Esophagus (tissue), 2 donors: ENCODE results near the gene HSPA14. TPM values are rescaled to one million over a fixed set of nuclear protein-coding genes. Genes with fewer than 3 reads are reported as not detected.
"Not testable (repeated sequence)": the region's sequence is repeated elsewhere in the genome, so short reads cannot be mapped to it uniquely, and the experiment has no call there.

Experiments
- H3K27ac ChIP-seq, 2 donors: one replicate each; pipeline ENCODE4 v1.5.1; 2013; ENCODE audit warnings: low read depth in 2 of 2, mild to moderate bottlenecking in 2 of 2, inconsistent platforms in 1 of 2, low read length in 1 of 2, moderate library complexity in 1 of 2
- H3K27me3 ChIP-seq, 2 donors: one replicate each; pipeline ENCODE4 v1.6.1; 2013; ENCODE audit warnings: low read length in 2 of 2, control low read depth in 1 of 2, mild to moderate bottlenecking in 1 of 2; ENCODE audit not compliant: insufficient read depth in 2 of 2, control insufficient read depth in 1 of 2
- H3K36me3 ChIP-seq, 2 donors: one replicate each; pipeline ENCODE4 v1.6.1; 2013; ENCODE audit warnings: low read length in 1 of 2; ENCODE audit not compliant: control insufficient read depth in 2 of 2, insufficient read depth in 2 of 2
- H3K4me1 ChIP-seq, 2 donors: one replicate each; pipeline ENCODE4 v1.6.1; 2013; ENCODE audit warnings: low read length in 1 of 2; ENCODE audit not compliant: control insufficient read depth in 2 of 2, insufficient read depth in 2 of 2
- H3K4me3 ChIP-seq, 2 donors: one replicate each; pipeline ENCODE4 v1.5.1; 2013; ENCODE audit warnings: low read length in 2 of 2, mild to moderate bottlenecking in 2 of 2, low read depth in 1 of 2, moderate library complexity in 1 of 2
- H3K9me3 ChIP-seq, 2 donors: one replicate each; pipeline ENCODE4 v1.6.1; 2013; ENCODE audit warnings: mild to moderate bottlenecking in 2 of 2, low read depth in 1 of 2, low read length in 1 of 2, moderate library complexity in 1 of 2; ENCODE audit not compliant: control insufficient read depth in 2 of 2, insufficient read depth in 1 of 2
- WGBS, 2 donors: extraction: QIAGEN DNeasy Blood & Tissue Kit; methylation state at CpG; one replicate each; pipeline ENCODE4 v1.1.7; 2013; 5-methylcytosine and 5-hydroxymethylcytosine counted together
- polyA plus RNA-seq, 2 donors: library from polyadenylated mRNA; stranded (reverse); fragments of 200-250 nt; gene quantifications; one replicate each; pipeline ENCODE4 v1.2.3, GENCODE V29; 2013
- donor health status: healthy with polysubstance abuse.
- donor health status: Bipolar disorder and iron deficiency.

Gene HSPA14
- polyA plus RNA-seq, 2 donors: 8.8 to 13.4 TPM

- Histone ChIP-seq H3K4me3 (no peak overlapping the region), H3K27ac (no peak overlapping the region), H3K36me3 (peaks cover 0 to 5% of the 10 kb centered on the region in 2 donors), H3K27me3 (no peaks in the 10 kb centered on the region), H3K4me1 (no peaks in the 10 kb centered on the region), H3K9me3 (no peaks in the 10 kb centered on the region)
- 76 to 89% methylated on average over 6 of the region's 6 CpGs for WGBS, 2 donors
These were observed 20.3 kb downstream of the HSPA14 start for GRCh38 chr10:14858338-14858960.

- WGBS, 2 donors: 75 to 82% methylated on average over 5 of the region's 5 CpGs
- Histone ChIP-seq H3K4me3 (no peak overlapping the region), H3K36me3 (peaks cover 0 to 5% of the 10 kb centered on the region in 2 donors), H3K9me3 (no peaks in the 10 kb centered on the region), H3K4me1 (no peaks in the 10 kb centered on the region), H3K27ac (no peak overlapping the region), H3K27me3 (no peaks in the 10 kb centered on the region)
These were observed 20.9 kb downstream of the HSPA14 start for GRCh38 chr10:14859043-14859442.

GRCh38 chr10:14859775-14860174 is 21.7 kb downstream of the HSPA14 start:
- Histone ChIP-seq H3K4me3 (no peak overlapping the region), H3K4me1 (no peaks in the 10 kb centered on the region), H3K9me3 (no peaks in the 10 kb centered on the region), H3K36me3 (peaks cover 0 to 5% of the 10 kb centered on the region in 2 donors), H3K27me3 (no peaks in the 10 kb centered on the region), H3K27ac (no peak overlapping the region)

DNA sequence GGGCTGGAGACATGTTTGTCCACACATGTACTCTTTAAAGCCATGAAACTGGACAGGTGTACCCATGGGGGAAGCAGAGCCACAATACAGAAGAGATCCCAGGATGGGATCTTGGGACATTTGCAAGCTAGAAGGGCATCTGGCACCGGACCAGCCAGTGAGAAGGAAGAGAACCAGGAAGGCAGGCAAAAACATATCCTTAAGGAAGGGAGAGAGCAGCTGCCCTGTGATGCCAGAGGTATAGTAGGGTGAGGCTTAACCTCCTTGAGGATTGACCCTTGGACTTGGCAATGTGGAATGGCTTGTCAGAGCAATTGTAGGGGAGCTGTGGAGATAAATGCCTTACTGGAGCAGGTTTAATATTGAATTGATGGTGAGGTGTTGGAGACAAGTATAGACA is 22.7 kb downstream of the HSPA14 start:
- Histone ChIP-seq H3K4me3 (no peak overlapping the region), H3K4me1 (no peaks in the 10 kb centered on the region), H3K36me3 (peaks cover 0 to 5% of the 10 kb centered on the region in 2 donors), H3K9me3 (no peaks in the 10 kb centered on the region), H3K27ac (no peak overlapping the region), H3K27me3 (no peaks in the 10 kb centered on the region)
- 71 to 89% methylated on average over 1 of the region's 1 CpG for WGBS, 2 donors

DNA sequence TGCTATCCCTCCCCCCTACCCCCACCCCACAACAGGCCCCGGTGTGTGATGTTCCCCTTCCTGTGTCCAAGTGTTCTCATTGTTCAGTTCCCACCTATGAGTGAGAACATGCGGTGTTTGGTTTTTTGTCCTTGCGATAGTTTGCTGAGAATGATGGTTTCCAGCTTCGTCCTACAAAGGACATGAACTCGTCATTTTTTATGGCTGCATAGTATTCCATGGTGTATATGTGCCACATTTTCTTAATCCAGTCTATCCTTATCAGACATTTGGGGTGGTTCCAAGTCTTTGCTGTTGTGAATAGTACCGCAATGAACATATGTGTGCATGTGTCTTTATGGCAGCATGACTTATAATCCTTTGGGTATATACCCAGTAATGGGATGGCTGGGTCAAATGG is 26.4 kb downstream of the HSPA14 start:
- not testable (repeated sequence) for H3K4me3 ChIP-seq, H3K27ac ChIP-seq, H3K36me3 ChIP-seq, H3K27me3 ChIP-seq, H3K4me1 ChIP-seq, H3K9me3 ChIP-seq
- WGBS, 2 donors: 94 to 98% methylated on average over 5 to 6 of the region's 6 CpGs

DNA sequence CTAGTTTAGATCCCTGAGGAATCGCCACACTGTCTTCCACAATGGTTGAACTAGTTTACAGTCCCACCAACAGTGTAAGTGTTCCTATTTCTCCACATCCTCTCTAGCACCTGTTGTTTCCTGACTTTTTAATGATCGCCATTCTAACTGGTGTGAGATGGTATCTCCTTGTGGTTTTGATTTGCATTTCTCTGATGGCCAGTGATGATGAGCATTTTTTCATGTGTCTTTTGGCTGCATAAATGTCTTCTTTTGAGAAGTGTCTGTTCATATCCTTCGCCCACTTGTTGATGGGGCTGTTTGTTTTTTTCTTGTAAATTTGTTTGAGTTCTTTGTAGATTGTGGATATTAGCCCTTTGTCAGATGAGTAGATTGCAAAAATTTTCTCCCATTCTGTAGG is 26.8 kb downstream of the HSPA14 start:
- H3K9me3 ChIP-seq, H3K36me3 ChIP-seq, H3K4me1 ChIP-seq, H3K27ac ChIP-seq, H3K4me3 ChIP-seq, H3K27me3 ChIP-seq: not testable (repeated sequence)
- 87 to 98% methylated on average over 3 of the region's 3 CpGs for WGBS, 2 donors

- 61 to 73% methylated on average over 2 of the region's 2 CpGs for WGBS, 2 donors
- no peak overlapping the region for H3K4me3 ChIP-seq
- no peaks in the 10 kb centered on the region for H3K27me3 ChIP-seq
These were observed 35.1 kb downstream of the HSPA14 start for GRCh38 chr10:14873090-14873760.

DNA sequence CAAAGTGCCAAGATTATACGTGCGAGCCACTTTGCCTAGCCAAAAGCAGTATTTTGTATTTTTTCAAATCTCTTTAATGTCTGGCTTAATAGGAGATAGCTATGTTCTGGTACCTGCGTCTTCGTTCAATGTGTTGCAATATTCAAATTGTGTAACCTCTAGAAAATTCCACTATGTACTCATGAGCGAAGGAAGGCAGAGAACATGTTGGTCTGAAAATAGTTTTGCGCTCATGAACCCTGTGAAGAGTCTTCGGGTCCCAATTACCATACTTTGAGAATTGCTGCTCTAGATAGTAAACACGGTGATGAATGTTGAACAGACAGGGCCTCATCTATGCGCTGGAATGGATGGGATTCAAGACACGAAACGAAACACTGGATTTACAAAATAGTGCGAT is 37.8 kb downstream of the HSPA14 start:
- Histone ChIP-seq H3K27ac (no peak overlapping the region), H3K4me1 (no peaks in the 10 kb centered on the region), H3K27me3 (no peaks in the 10 kb centered on the region), H3K9me3 (no peaks in the 10 kb centered on the region), H3K36me3 (no peaks in the 10 kb centered on the region), H3K4me3 (no peak overlapping the region)
- WGBS, 2 donors: 95 to 96% methylated on average over 12 of the region's 12 CpGs

More at GRCh38 chr10:14873090-14873760, 35.1 kb downstream of the HSPA14 start:
- H3K4me1 ChIP-seq: no peaks in the 10 kb centered on the region
- peaks cover 0 to 2% of the 10 kb centered on the region in 2 donors for H3K36me3 ChIP-seq
- no peak overlapping the region for H3K27ac ChIP-seq
- H3K9me3 ChIP-seq: no peaks in the 10 kb centered on the region

DNA sequence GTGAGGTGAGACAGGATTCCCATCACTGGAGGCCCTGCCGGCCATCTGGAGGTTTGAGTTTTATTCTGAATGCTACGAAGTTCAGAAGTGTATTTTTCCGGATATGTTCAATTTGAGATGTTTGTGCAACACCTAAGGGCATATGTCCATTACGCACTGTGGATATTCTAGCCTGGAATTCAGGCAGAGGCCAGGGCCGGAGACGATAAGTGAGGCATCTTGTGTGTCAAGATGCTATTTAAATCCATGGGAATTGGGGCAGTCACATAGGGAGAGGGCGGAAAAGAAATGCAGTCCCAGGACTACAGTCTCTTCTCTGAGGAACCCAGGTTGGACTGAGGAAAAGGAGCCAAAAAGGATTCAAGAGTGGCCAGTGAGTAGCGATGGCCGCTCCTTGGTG is 38.7 kb downstream of the HSPA14 start:
- WGBS, 2 donors: 88 to 93% methylated on average over 9 of the region's 9 CpGs
- H3K9me3 ChIP-seq: no peaks in the 10 kb centered on the region

More for the DNA sequence above, 38.7 kb downstream of the HSPA14 start:
- no peaks in the 10 kb centered on the region for H3K27me3 ChIP-seq
- H3K4me3 ChIP-seq: no peak overlapping the region
- H3K27ac ChIP-seq: peak overlapping the region in 1 of 2 donors; percentile 22
- no peaks in the 10 kb centered on the region for H3K4me1 ChIP-seq
- no peaks in the 10 kb centered on the region for H3K36me3 ChIP-seq
